ENCODE data around the gene CHCHD4.

- no peak for TF ChIP-seq POLR2AphosphoS5 (IDR thresholded peaks at IDR 0.05; ENCODE audit: low read depth, low read length)
- TF ChIP-seq CTCF (IDR thresholded peaks at IDR 0.05): no peak
- no peak for TF ChIP-seq TCF7L2 (IDR thresholded peaks at IDR 0.05; ENCODE audit: low read depth, low read length)
- no peak for TF ChIP-seq REST (IDR thresholded peaks at IDR 0.05; ENCODE audit: insufficient read depth in 1 of 2, low read depth in 2 of 2, low read length in 1 of 2)
- TF ChIP-seq SIN3A (IDR thresholded peaks at IDR 0.05; ENCODE audit: borderline replicate concordance, insufficient read depth, low read depth, low read length): no peak
Measured at GRCh38 chr3:14126017-14126886, 1.6 kb upstream of the CHCHD4 start.

Measured in Panc1 (cell line).